ENCODE measurements around the gene PRRT2.

The PRRT2 gene

GRCh38 chr16:29863669-29863984 is 51.6 kb downstream of the PRRT2 start:
- no peak for DNase-seq

- DNase-seq, result no peak
Observed at GRCh38 chr16:29864205-29864604, 52.2 kb downstream of the PRRT2 start.
